Rectal smooth muscle tissue (tissue), 1 donor: ENCODE results near the gene ANO2.

Source experiments
- H3K27ac ChIP-seq: one replicate; pipeline ENCODE4 v1.7.0; 2013; ENCODE audit warnings: low read depth, low read length, inconsistent platforms
- H3K27me3 ChIP-seq: one replicate; pipeline ENCODE4 v1.7.0; 2013; ENCODE audit warnings: low read length; ENCODE audit not compliant: control insufficient read depth, insufficient read depth
- H3K36me3 ChIP-seq: one replicate; pipeline ENCODE4 v1.7.0; 2013; ENCODE audit warnings: low read length; ENCODE audit not compliant: control insufficient read depth, insufficient read depth
- H3K4me1 ChIP-seq: one replicate; pipeline ENCODE4 v1.7.0; 2013; ENCODE audit warnings: low read length; ENCODE audit not compliant: control insufficient read depth, insufficient read depth
- H3K4me3 ChIP-seq: one replicate; pipeline ENCODE4 v1.7.0; 2013; ENCODE audit warnings: low read length
- H3K9ac ChIP-seq: one replicate; pipeline ENCODE4 v1.7.0; 2013; ENCODE audit warnings: low read length

ANO2 gene

DNA sequence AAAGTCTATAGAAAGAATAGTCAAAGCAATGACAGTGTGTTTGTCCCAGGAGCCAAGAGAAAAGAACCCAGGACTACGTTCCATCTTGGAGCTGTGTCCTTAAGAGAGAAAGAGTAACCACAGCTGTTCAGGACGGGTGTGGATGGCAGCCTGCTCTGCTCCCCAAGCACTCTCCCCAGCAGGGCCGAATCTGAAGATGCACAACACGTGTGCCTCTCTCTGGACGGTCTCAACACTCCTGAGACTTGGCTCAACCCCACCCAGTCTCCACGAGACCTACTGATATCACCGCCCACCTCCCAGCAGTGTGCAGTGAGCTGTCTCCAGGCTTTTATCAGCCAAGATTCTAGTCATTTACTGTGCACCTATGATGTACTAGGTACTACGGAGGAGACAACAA is 27.3 kb upstream of the ANO2 start:
- H3K9ac ChIP-seq, result no peak overlapping the region
- no peak overlapping the region for H3K4me3 ChIP-seq
- no peaks in the 10 kb centered on the region for H3K36me3 ChIP-seq
- no peaks in the 10 kb centered on the region for H3K4me1 ChIP-seq
- H3K27ac ChIP-seq, result no peak overlapping the region
- no peaks in the 10 kb centered on the region for H3K27me3 ChIP-seq

DNA sequence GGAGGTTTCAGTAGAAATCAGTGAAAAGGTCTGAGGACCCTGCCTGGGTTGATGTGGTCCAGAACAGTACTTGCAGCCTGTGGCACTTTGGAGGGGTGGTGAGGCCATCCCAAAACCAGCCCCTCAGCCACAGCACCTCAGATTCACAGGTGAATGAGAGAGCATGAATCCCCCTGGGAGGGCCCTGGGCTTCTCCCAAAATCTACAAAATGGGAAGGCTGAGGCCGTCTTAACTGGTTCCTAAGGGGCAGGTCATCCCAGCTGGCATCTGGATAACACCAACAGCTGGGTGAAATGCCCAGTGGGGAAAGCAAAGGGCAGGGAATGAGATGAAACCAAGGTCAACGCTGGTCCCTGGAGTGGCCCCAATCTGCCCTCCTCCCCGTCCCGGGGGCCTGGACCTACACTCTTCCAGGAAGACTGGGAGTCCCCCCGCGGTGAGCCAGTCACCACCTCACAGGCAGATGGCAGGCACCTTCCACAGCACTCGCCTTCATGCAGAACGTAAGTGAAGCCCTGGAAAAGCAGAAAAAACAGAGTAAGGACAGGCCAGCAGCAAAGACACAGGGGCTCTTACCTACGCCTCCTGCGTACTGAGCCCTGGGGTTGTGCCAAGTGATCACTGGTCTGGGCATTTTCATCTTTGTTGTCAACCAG is 26.3 kb upstream of the ANO2 start:
- H3K36me3 ChIP-seq, result no peaks in the 10 kb centered on the region
- no peak overlapping the region for H3K4me3 ChIP-seq
- H3K27me3 ChIP-seq, result no peaks in the 10 kb centered on the region
- H3K4me1 ChIP-seq, result no peaks in the 10 kb centered on the region
- H3K27ac ChIP-seq, result no peak overlapping the region
- no peak overlapping the region for H3K9ac ChIP-seq

DNA sequence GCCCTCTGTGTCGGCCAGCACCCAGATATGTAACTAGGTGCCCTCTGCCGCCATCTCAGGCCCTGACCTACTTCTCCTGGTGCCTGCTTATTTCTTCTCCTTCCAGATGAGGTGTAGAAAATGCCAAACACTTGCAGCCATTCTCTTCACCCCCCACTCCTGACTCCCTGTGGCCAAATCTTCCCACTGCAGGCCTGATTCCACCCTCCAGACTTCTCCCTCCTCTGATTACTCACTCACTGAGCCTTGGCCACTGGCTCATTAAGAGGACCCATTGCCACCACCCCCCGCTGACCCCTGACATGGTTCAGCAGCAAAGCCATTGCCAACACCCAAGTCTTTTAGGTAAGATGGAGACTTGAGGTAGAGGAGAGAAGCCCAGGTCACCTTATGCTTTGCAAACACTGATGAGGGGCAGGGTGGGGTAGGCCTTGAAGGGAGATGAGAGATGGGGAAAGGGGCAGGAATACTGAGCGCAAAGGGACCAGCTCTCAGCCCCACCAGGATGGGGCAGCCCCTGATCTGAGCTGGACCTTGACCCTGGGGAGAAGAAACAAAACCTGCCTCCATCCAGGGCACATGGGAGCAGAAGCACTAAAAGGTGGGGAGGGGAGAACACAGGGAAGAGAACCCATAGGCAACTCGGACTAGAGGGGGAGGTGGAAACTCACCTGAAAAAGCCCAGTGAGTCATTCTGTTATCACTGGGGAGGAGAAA is 25.1 kb upstream of the ANO2 start:
- H3K27me3 ChIP-seq, result no peaks in the 10 kb centered on the region
- H3K9ac ChIP-seq, result no peak overlapping the region
- H3K4me3 ChIP-seq, result no peak overlapping the region
- no peaks in the 10 kb centered on the region for H3K4me1 ChIP-seq
- no peaks in the 10 kb centered on the region for H3K36me3 ChIP-seq
- H3K27ac ChIP-seq, result no peak overlapping the region

GRCh38 chr12:5969156-5969973 is 24.3 kb upstream of the ANO2 start:
- Histone ChIP-seq H3K27ac (no peak overlapping the region), H3K36me3 (no peaks in the 10 kb centered on the region), H3K27me3 (no peaks in the 10 kb centered on the region), H3K4me1 (no peaks in the 10 kb centered on the region), H3K4me3 (no peak overlapping the region), H3K9ac (no peak overlapping the region)

DNA sequence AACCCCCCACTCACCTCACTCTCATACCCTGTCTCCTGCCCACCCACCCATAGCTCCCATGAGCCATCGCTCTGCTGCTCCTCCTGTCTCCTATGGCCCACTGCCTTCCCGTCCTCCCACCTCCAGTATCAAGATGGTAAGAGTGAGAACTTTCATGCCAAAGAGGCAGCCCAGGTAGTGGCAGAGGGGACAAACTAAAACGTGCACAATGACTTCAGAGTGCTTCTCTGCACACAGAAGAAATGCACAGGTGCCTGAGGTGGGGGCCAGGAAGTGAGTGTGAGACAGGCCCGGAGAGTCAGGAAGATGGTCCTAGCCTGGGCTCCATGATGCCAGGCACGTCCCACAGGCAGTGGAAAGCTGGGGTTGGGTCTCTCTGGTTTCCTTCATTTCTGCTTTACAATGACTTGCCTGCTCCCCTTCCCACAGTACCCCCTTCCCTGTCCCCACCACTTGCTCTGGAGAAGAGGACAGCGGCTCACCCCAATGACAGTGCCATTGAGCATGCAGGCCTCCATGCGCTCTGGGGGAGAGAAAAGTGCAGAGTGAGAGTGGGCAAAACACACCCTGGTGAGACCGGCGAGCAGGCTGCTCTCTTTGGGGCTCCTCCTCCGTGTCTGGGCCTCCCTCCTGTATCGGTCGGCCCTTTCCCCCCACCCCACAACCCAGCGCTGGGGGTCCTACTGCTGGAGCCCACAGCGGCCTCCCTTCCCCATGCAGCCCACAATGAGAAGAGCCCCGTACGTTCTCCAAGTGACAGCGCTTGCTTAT is 22.8 kb upstream of the ANO2 start:
- H3K27ac ChIP-seq, result no peak overlapping the region

DNA sequence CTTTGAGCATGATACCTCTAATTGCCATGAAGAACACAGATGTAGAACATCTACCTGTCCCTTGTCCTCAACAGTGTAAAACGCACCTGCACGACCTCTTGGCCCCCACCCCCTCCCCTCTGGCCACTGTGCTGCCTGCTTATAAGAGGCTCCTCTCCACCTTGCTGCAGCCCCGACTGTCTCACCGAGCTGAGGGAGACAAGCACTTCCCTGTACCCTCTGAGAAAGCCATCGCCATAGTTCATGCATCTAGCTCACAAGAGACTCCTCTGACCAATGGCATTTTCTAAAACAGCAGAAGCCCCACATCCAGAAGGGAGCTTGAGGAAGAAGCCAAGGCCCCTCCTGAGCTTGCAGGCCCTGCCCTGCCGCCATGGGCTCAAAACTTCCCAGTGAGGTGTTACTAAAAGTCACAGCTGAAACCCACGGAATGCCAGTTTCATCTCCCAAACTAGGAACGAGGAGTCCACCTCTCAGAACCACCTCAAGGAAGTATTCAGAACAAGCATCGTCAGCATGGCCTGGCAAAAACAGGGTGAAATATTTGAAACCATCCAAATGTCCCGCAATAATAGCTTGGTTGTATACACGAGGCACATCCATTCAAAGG is 21.5 kb upstream of the ANO2 start:
- no peaks in the 10 kb centered on the region for H3K4me1 ChIP-seq
- no peaks in the 10 kb centered on the region for H3K27me3 ChIP-seq
- H3K9ac ChIP-seq, result no peak overlapping the region
- H3K27ac ChIP-seq, result no peak overlapping the region
- H3K4me3 ChIP-seq, result no peak overlapping the region
- H3K36me3 ChIP-seq, result no peaks in the 10 kb centered on the region

More for the DNA sequence above, 22.8 kb upstream of the ANO2 start:
- Histone ChIP-seq H3K9ac (no peak overlapping the region), H3K4me1 (no peaks in the 10 kb centered on the region), H3K4me3 (no peak overlapping the region), H3K27me3 (no peaks in the 10 kb centered on the region), H3K36me3 (no peaks in the 10 kb centered on the region)

GRCh38 chr12:5965950-5966383 is 20.9 kb upstream of the ANO2 start:
- H3K4me3 ChIP-seq, result no peak overlapping the region
- H3K27me3 ChIP-seq, result no peaks in the 10 kb centered on the region
- no peaks in the 10 kb centered on the region for H3K36me3 ChIP-seq
- no peak overlapping the region for H3K9ac ChIP-seq
- H3K4me1 ChIP-seq, result no peaks in the 10 kb centered on the region
- no peak overlapping the region for H3K27ac ChIP-seq

DNA sequence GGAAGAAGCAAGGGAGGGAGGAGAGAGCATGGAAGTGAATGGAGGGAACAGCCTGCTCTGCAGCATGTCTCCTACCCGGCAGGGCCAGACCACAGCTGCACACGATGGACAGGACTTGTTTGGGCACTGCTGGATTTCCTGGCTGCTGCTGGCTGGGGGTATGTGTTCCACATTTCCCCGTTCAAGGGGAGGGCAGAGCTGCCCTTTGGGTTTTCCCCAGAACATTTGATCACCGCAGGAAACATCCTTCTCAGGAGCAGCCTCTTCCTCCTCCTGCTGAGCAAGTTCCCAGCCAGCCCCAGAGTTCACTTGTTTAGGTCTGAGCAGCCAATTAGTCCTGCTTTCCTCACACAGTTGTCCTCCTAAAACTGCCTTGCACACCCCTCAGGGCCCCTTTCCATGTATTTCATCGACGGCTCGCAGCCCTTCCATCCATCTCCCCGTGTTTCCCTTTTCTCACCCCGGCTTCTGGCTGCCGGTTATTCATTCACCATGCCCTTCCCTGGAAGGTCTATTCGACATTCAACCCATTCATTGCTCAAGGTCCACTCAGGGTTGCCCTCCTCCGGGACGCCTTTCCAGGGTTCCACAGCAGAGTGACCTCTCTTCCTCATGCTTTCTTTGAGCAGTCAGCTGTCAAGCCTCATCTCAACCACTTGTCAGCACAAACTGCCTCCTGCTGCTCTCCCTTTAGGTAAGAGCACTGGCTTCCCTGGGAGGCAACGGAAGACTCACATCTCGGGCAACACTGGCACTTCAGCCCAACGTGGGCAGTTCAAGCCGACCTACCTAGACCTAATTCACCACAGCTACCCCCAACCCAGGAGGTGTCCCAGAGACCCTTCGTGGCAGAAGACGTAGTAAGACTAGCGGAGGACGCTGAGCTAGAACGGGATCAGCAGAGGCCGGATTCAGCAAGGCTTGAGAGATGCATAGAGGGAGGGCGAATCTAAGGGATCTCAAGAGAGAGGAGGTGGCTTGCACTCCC is 20.1 kb upstream of the ANO2 start:
- Histone ChIP-seq H3K36me3 (no peaks in the 10 kb centered on the region), H3K4me1 (no peaks in the 10 kb centered on the region), H3K27ac (no peak overlapping the region), H3K9ac (no peak overlapping the region), H3K27me3 (no peaks in the 10 kb centered on the region), H3K4me3 (no peak overlapping the region)

DNA sequence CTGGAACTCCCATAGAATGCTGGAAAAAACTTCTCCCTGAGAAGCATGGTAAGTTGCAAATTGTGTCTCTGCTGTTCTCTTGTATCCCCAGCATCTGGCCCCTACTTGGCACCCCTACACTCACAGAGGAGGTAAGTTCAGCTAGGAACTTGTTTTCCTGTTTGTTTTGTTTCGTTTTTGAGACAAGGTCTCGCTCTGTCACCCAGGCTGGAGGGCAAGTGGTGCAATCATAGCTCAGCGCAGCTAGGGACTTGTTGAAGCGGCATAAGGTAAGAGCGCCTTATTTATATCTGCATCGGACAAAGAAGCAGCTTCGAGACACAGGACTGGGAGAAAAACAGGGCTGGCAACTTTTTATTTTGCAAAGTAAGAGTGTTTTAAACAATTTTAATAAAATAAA is 18.5 kb upstream of the ANO2 start:
- H3K36me3 ChIP-seq, result no peaks in the 10 kb centered on the region

GRCh38 chr12:5960783-5961182 is 15.7 kb upstream of the ANO2 start:
- H3K4me3 ChIP-seq, result no peak overlapping the region
- H3K4me1 ChIP-seq, result no peaks in the 10 kb centered on the region
- no peak overlapping the region for H3K27ac ChIP-seq
- no peak overlapping the region for H3K9ac ChIP-seq
- H3K36me3 ChIP-seq, result no peaks in the 10 kb centered on the region
- no peaks in the 10 kb centered on the region for H3K27me3 ChIP-seq

More for the DNA sequence above, 18.5 kb upstream of the ANO2 start:
- no peaks in the 10 kb centered on the region for H3K27me3 ChIP-seq
- no peaks in the 10 kb centered on the region for H3K4me1 ChIP-seq
- no peak overlapping the region for H3K27ac ChIP-seq
- H3K4me3 ChIP-seq, result no peak overlapping the region
- H3K9ac ChIP-seq, result no peak overlapping the region

DNA sequence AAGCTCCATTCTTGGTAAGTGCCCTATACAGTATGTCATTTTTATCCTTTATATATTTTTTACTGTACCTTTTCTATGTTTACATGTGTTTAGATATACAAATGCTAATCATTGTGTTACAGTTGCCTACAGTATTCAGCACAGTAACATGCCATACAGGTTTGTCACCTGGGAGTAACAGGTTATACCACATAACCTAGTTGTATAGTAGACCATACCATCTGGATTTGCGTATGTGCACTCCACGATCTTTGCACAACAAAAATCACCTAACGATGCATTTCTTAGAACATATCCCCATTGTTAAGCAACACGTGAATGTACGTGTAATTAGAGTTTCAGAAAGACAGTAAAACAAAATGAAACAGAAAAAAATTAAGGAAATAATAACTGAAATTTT is 11.9 kb upstream of the ANO2 start:
- no peak overlapping the region for H3K9ac ChIP-seq
- no peaks in the 10 kb centered on the region for H3K36me3 ChIP-seq
- no peaks in the 10 kb centered on the region for H3K27me3 ChIP-seq
- H3K4me3 ChIP-seq, result no peak overlapping the region
- H3K4me1 ChIP-seq, result no peaks in the 10 kb centered on the region
- no peak overlapping the region for H3K27ac ChIP-seq
